Adrenal gland (tissue), 12 donors: ENCODE data around the gene ETFA. TPM values are rescaled to one million over a fixed set of nuclear protein-coding genes. Genes with fewer than 3 reads are reported as not detected.

Experiments used
- DNase-seq, 7 donors: peaks; one replicate each; pipeline ENCODE4 v3.0.0-alpha.2; 2019 to 2020
- H3K27ac ChIP-seq, 5 donors: fragments of 200-600 bp; sonication (generic) in 4 of 5; 1 replicate in 3 of 5; 2 replicates in 2 of 5; pipeline versions ENCODE4 v1.5.1 to v1.8.0; 2016 to 2020; ENCODE audit warnings: mild to moderate bottlenecking in 1 of 5
- H3K27me3 ChIP-seq: fragments of 200-600 bp; 2 replicates; pipeline ENCODE4 v1.8.0; 2021
- H3K36me3 ChIP-seq, 2 donors: fragments of 200-600 bp; replicated peaks in 1 of 2; 1 replicate in 1 of 2; 2 replicates in 1 of 2; pipeline versions ENCODE4 v1.5.1 to v1.8.0; 2018 to 2022
- H3K4me1 ChIP-seq, 2 donors: fragments of 200-600 bp; replicated peaks in 1 of 2; 1 replicate in 1 of 2; 2 replicates in 1 of 2; pipeline versions ENCODE4 v1.5.1 to v1.8.0; 2018 to 2021
- H3K4me3 ChIP-seq, 4 donors: fragments of 200-600 bp; sonication (generic) in 3 of 4; one replicate each; pipeline ENCODE4 v1.5.1; 2016 to 2018
- H3K9me3 ChIP-seq, 3 donors: fragments of 200-600 bp; sonication (generic) in 1 of 3; replicated peaks in 1 of 3; 1 replicate in 2 of 3; 2 replicates in 1 of 3; pipeline versions ENCODE4 v1.5.1 to v1.8.0; 2016 to 2021
- POLR2A ChIP-seq, 2 donors: fragments of 450-650 bp; IDR thresholded peaks; one replicate each; pipeline ENCODE4 v1.6.1; 2017; ENCODE audit warnings: antibody characterized with exemption in 2 of 2, mild to moderate bottlenecking in 2 of 2, moderate library complexity in 1 of 2
- WGBS, 4 donors: extraction: QIAGEN DNeasy Blood & Tissue Kit in 2 of 4; methylation state at CpG; one replicate each; pipeline versions ENCODE4 v1.1.5 to v1.1.7; 2013 to 2017; 5-methylcytosine and 5-hydroxymethylcytosine counted together
- intact Hi-C, 2 donors: fragments of 100-400 bp; cut with DNase I; formaldehyde crosslinking; loops; one replicate each; pipeline versions ENCODE4 v1.14.1 to v1.15.0; 2022 to 2023
- polyA plus RNA-seq, 3 donors: library from polyadenylated mRNA; stranded (reverse); fragments of 200-250 nt in 2 of 3; fragments of 350-450 nt in 1 of 3; fragmentation: Illumina TruSeq in 1 of 3; extraction: RNeasy Lipid Tissue Mini Kit (QIAGEN cat#74804) in 1 of 3; gene quantifications; one replicate each; pipeline ENCODE4 v1.2.3, GENCODE V29; 2013 to 2014
- total RNA-seq, 9 donors: library from RNA; depleted of rRNA in 4 of 9; stranded (reverse); fragments of >200 nt in 4 of 9; fragments of 120-200 nt in 1 of 9; fragmentation: NEBNext Ultra II Directional in 1 of 9; extraction: Animal tissue kit (Norgen Biotek cat#: 25700) in 1 of 9; gene quantifications; one replicate each; pipeline versions ENCODE4 v1.1.0 to v1.2.4, GENCODE V29; 2013 to 2023
- TF ChIP-seq, protein P1 (sequence below), 6 experiments: fragments of 450-650 bp in 4 of 6; fragments of 200-600 bp in 2 of 6; sonication (generic) in 1 of 6; IDR thresholded peaks; 1 replicate in 5 of 6; 2 replicates in 1 of 6; pipeline versions ENCODE4 v1.5.1 to v1.8.0; 2016 to 2021; ENCODE audit warnings: antibody characterized with exemption in 6 of 6, mild to moderate bottlenecking in 2 of 6, moderate library complexity in 1 of 6
- donor health status: healthy with polysubstance abuse.
- donor health status: Bipolar disorder and iron deficiency.
- donor health status: DM: yes; HTN: yes; CAD: no.
- donor health status: DM: no; HTN: no; CAD: no.
- donor health status: DM: no; HTN: no; CAD: no.
- donor health status: DM: yes; HTN: yes; CAD: no.

The ETFA gene
- total and polyA plus RNA-seq, 12 donors: 50.0 to 339 (median 187) TPM

- Histone ChIP-seq H3K36me3 (no peaks in the 10 kb centered on the region), H3K4me3 (peak overlapping the region in 1 of 4 donors; percentile 41), H3K27me3 (peaks cover 100% of the 10 kb centered on the region), H3K4me1 (peaks cover 31 to 57% of the 10 kb centered on the region in 2 donors), H3K9me3 (no peaks in the 10 kb centered on the region), H3K27ac (no peak overlapping the region)
- WGBS, 4 donors: 8 to 26% (median 13%) methylated on average over 21 to 87 of the region's 87 CpGs
- intact Hi-C loops: no loop called here
- no peak for DNase-seq
- TF ChIP-seq, protein P1, sequence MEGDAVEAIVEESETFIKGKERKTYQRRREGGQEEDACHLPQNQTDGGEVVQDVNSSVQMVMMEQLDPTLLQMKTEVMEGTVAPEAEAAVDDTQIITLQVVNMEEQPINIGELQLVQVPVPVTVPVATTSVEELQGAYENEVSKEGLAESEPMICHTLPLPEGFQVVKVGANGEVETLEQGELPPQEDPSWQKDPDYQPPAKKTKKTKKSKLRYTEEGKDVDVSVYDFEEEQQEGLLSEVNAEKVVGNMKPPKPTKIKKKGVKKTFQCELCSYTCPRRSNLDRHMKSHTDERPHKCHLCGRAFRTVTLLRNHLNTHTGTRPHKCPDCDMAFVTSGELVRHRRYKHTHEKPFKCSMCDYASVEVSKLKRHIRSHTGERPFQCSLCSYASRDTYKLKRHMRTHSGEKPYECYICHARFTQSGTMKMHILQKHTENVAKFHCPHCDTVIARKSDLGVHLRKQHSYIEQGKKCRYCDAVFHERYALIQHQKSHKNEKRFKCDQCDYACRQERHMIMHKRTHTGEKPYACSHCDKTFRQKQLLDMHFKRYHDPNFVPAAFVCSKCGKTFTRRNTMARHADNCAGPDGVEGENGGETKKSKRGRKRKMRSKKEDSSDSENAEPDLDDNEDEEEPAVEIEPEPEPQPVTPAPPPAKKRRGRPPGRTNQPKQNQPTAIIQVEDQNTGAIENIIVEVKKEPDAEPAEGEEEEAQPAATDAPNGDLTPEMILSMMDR (IDR thresholded peaks at IDR 0.05): no peak
- TF ChIP-seq POLR2A (IDR thresholded peaks at IDR 0.05): no peak
Measured at GRCh38 chr15:76342382-76343201, 31.3 kb upstream of the ETFA start.

GRCh38 chr15:76342058-76342381 lies 30.8 kb upstream of the ETFA start:
- Histone ChIP-seq H3K4me3 (peak overlapping the region in 1 of 4 donors; percentile 41), H3K27ac (no peak overlapping the region), H3K36me3 (no peaks in the 10 kb centered on the region), H3K4me1 (peaks cover 31 to 55% of the 10 kb centered on the region in 2 donors), H3K27me3 (peaks cover 100% of the 10 kb centered on the region), H3K9me3 (no peaks in the 10 kb centered on the region)
- intact Hi-C loops: no loop called here
- TF ChIP-seq POLR2A (IDR thresholded peaks at IDR 0.05): no peak
- TF ChIP-seq, protein P1 (IDR thresholded peaks at IDR 0.05): no peak
- DNase-seq: no peak
- 6 to 17% (median 12%) methylated on average over 18 to 20 of the region's 20 CpGs for WGBS, 4 donors

GRCh38 chr15:76341366-76342057 lies 30.2 kb upstream of the ETFA start:
- no peak overlapping the region for H3K27ac ChIP-seq

More at GRCh38 chr15:76341366-76342057, 30.2 kb upstream of the ETFA start:
- peaks cover 28 to 52% of the 10 kb centered on the region in 2 donors for H3K4me1 ChIP-seq
- WGBS, 4 donors: 3 to 4% (median 4%) methylated on average over 21 to 42 of the region's 42 CpGs
- no peak for TF ChIP-seq POLR2A (IDR thresholded peaks at IDR 0.05)
- TF ChIP-seq, protein P1 (IDR thresholded peaks at IDR 0.05): no peak
- H3K4me3 ChIP-seq: peak overlapping the region in 1 of 4 donors; percentile 57
- H3K27me3 ChIP-seq: peaks cover 100% of the 10 kb centered on the region
- H3K36me3 ChIP-seq: no peaks in the 10 kb centered on the region
- DNase-seq: no peak
- no peaks in the 10 kb centered on the region for H3K9me3 ChIP-seq
- intact Hi-C loops: no loop called here
